Panc1 (cell line): ENCODE data around the gene LRRIQ1.

Experiments used
- POLR2AphosphoS5 ChIP-seq: IDR thresholded peaks from 2 replicates; pipeline ENCODE4 v1.6.1; 2012; ENCODE audit warnings: mild to moderate bottlenecking, low read depth, low read length, moderate library complexity
- TF ChIP-seq, protein P1 (sequence below): fragments of 450-650 bp; IDR thresholded peaks from 2 replicates; pipeline ENCODE4 v1.5.1; 2017; ENCODE audit warnings: mild to moderate bottlenecking
- TF ChIP-seq, protein P2 (sequence below), 2 experiments: IDR thresholded peaks; 2 replicates each; pipeline ENCODE4 v1.6.1; 2011 to 2012; ENCODE audit warnings: low read depth in 2 of 2, control low read depth in 1 of 2, low read length in 1 of 2, mild to moderate bottlenecking in 1 of 2, moderate library complexity in 1 of 2; ENCODE audit not compliant: insufficient read depth in 1 of 2

DNA sequence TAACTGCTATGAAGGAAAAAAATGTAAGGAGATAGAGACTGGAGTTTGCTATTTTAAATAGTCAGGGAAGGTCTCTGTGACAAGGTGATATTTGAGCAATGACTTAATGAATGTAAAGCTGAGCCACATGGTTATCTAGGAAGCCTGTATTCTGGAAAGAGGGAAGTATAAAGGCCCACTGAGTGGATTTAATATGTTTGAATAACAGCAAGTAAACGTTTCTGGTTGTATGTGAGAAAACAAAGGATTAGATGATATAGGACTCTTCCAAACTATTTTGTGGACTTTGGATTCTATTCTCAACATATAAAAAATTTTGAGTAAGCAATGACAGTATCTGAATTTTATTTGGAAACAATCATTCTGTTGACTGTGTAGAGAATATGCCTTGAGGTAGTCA lies 5.2 kb downstream of the LRRIQ1 start:
- TF ChIP-seq, protein P1, sequence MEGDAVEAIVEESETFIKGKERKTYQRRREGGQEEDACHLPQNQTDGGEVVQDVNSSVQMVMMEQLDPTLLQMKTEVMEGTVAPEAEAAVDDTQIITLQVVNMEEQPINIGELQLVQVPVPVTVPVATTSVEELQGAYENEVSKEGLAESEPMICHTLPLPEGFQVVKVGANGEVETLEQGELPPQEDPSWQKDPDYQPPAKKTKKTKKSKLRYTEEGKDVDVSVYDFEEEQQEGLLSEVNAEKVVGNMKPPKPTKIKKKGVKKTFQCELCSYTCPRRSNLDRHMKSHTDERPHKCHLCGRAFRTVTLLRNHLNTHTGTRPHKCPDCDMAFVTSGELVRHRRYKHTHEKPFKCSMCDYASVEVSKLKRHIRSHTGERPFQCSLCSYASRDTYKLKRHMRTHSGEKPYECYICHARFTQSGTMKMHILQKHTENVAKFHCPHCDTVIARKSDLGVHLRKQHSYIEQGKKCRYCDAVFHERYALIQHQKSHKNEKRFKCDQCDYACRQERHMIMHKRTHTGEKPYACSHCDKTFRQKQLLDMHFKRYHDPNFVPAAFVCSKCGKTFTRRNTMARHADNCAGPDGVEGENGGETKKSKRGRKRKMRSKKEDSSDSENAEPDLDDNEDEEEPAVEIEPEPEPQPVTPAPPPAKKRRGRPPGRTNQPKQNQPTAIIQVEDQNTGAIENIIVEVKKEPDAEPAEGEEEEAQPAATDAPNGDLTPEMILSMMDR, result no peak
- TF ChIP-seq POLR2AphosphoS5, result no peak
- TF ChIP-seq, protein P2, sequence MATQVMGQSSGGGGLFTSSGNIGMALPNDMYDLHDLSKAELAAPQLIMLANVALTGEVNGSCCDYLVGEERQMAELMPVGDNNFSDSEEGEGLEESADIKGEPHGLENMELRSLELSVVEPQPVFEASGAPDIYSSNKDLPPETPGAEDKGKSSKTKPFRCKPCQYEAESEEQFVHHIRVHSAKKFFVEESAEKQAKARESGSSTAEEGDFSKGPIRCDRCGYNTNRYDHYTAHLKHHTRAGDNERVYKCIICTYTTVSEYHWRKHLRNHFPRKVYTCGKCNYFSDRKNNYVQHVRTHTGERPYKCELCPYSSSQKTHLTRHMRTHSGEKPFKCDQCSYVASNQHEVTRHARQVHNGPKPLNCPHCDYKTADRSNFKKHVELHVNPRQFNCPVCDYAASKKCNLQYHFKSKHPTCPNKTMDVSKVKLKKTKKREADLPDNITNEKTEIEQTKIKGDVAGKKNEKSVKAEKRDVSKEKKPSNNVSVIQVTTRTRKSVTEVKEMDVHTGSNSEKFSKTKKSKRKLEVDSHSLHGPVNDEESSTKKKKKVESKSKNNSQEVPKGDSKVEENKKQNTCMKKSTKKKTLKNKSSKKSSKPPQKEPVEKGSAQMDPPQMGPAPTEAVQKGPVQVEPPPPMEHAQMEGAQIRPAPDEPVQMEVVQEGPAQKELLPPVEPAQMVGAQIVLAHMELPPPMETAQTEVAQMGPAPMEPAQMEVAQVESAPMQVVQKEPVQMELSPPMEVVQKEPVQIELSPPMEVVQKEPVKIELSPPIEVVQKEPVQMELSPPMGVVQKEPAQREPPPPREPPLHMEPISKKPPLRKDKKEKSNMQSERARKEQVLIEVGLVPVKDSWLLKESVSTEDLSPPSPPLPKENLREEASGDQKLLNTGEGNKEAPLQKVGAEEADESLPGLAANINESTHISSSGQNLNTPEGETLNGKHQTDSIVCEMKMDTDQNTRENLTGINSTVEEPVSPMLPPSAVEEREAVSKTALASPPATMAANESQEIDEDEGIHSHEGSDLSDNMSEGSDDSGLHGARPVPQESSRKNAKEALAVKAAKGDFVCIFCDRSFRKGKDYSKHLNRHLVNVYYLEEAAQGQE (IDR thresholded peaks at IDR 0.05; ENCODE audit: insufficient read depth in 1 of 2, low read depth in 2 of 2, low read length in 1 of 2), result no peak
